H9 (cell line): ENCODE data around the gene RELA. TPM values are rescaled to one million over a fixed set of nuclear protein-coding genes. Genes with fewer than 3 reads are reported as not detected.

ENCODE experiments used
- DNase-seq: peaks from one replicate; pipeline ENCODE4 v3.0.0-alpha.2; 2017
- H2AFZ ChIP-seq: one replicate; pipeline ENCODE4 v1.6.1; 2013; ENCODE audit warnings: mild to moderate bottlenecking, low read length, control low read depth, moderate library complexity
- H2AK5ac ChIP-seq: 2 replicates; pipeline ENCODE4 v1.6.1; 2013; ENCODE audit warnings: low read length, control low read depth, mixed read lengths; ENCODE audit not compliant: insufficient read length
- H2BK120ac ChIP-seq: one replicate; pipeline ENCODE4 v1.6.1; 2013; ENCODE audit warnings: low read depth, mild to moderate bottlenecking, low read length, control low read depth, inconsistent platforms; ENCODE audit not compliant: poor library complexity, severe bottlenecking
- H2BK12ac ChIP-seq: 2 replicates; pipeline ENCODE4 v1.6.1; 2013; ENCODE audit warnings: low read length, control low read depth, mixed read lengths, low read depth; ENCODE audit not compliant: insufficient read length
- H2BK15ac ChIP-seq: 2 replicates; pipeline ENCODE4 v1.6.1; 2013; ENCODE audit warnings: low read depth, low read length, control low read depth
- H2BK20ac ChIP-seq: one replicate; pipeline ENCODE4 v1.6.1; 2013; ENCODE audit warnings: low read depth, mild to moderate bottlenecking, low read length, control low read depth, inconsistent platforms; ENCODE audit not compliant: poor library complexity, severe bottlenecking
- H2BK5ac ChIP-seq: 2 replicates; pipeline ENCODE4 v1.6.1; 2013; ENCODE audit warnings: low read length, control low read depth, mixed read lengths; ENCODE audit not compliant: insufficient read length
- H3K14ac ChIP-seq: 2 replicates; pipeline ENCODE4 v1.6.1; 2013; ENCODE audit warnings: low read length, control low read depth; ENCODE audit not compliant: insufficient read depth
- H3K18ac ChIP-seq: 2 replicates; pipeline ENCODE4 v1.6.1; 2013; ENCODE audit warnings: low read depth, mild to moderate bottlenecking, mixed read lengths, low read length, control low read depth; ENCODE audit not compliant: insufficient read length
- H3K23ac ChIP-seq: 2 replicates; pipeline ENCODE4 v1.6.1; 2013; ENCODE audit warnings: low read length, control low read depth, mixed read lengths, low read depth; ENCODE audit not compliant: insufficient read length
- H3K23me2 ChIP-seq: 2 replicates; pipeline ENCODE4 v1.6.1; 2013; ENCODE audit warnings: low read depth, mild to moderate bottlenecking, mixed read lengths, low read length, control low read depth; ENCODE audit not compliant: insufficient read length, poor library complexity, severe bottlenecking
- H3K27ac ChIP-seq: 2 replicates; pipeline ENCODE4 v1.5.1; 2013; ENCODE audit warnings: low read length, control low read depth, mixed read lengths, low read depth; ENCODE audit not compliant: insufficient read length
- H3K27me3 ChIP-seq: 2 replicates; pipeline ENCODE4 v1.6.1; 2013; ENCODE audit warnings: low read length, control low read depth, inconsistent platforms; ENCODE audit not compliant: insufficient read depth
- H3K4ac ChIP-seq: 2 replicates; pipeline ENCODE4 v1.6.1; 2013; ENCODE audit warnings: low read depth, mild to moderate bottlenecking, control low read depth, inconsistent platforms, low read length, moderate library complexity
- H3K4me1 ChIP-seq: 2 replicates; pipeline ENCODE4 v1.6.1; 2013; ENCODE audit warnings: low read length, control low read depth, inconsistent platforms; ENCODE audit not compliant: insufficient read depth
- H3K4me2 ChIP-seq: 2 replicates; pipeline ENCODE4 v1.6.1; 2013; ENCODE audit warnings: low read length, control low read depth, mixed read lengths; ENCODE audit not compliant: insufficient read length, insufficient read depth
- H3K56ac ChIP-seq: 2 replicates; pipeline ENCODE4 v1.6.1; 2013; ENCODE audit warnings: low read depth, mild to moderate bottlenecking, mixed read lengths, low read length, control low read depth; ENCODE audit not compliant: insufficient read length
- H3K79me1 ChIP-seq: 2 replicates; pipeline ENCODE4 v1.6.1; 2013; ENCODE audit warnings: low read depth, mild to moderate bottlenecking, moderate library complexity, low read length, control low read depth, inconsistent platforms; ENCODE audit not compliant: insufficient read depth, poor library complexity, severe bottlenecking
- H3K79me2 ChIP-seq: 2 replicates; pipeline ENCODE4 v1.6.1; 2013; ENCODE audit warnings: low read length, control low read depth, inconsistent platforms; ENCODE audit not compliant: insufficient read depth
- H3K9ac ChIP-seq: 2 replicates; pipeline ENCODE4 v1.6.1; 2013; ENCODE audit warnings: low read length, control low read depth, mixed read lengths; ENCODE audit not compliant: insufficient read length; ENCODE audit errors: extremely low read depth
- H3K9me3 ChIP-seq: one replicate; pipeline ENCODE4 v1.6.1; 2013; ENCODE audit warnings: low read depth, low read length, inconsistent platforms; ENCODE audit not compliant: control insufficient read depth
- H3T11ph ChIP-seq: one replicate; pipeline ENCODE4 v1.6.1; 2013; ENCODE audit warnings: mild to moderate bottlenecking, low read length, control low read depth, inconsistent platforms
- H4K20me1 ChIP-seq: one replicate; pipeline ENCODE4 v1.6.1; 2013; ENCODE audit not compliant: control insufficient read depth, insufficient read length, insufficient read depth
- H4K5ac ChIP-seq: 2 replicates; pipeline ENCODE4 v1.6.1; 2013; ENCODE audit warnings: low read depth, mild to moderate bottlenecking, mixed read lengths, low read length, control low read depth; ENCODE audit not compliant: insufficient read length
- H4K8ac ChIP-seq: replicated peaks from 2 replicates; pipeline ENCODE4 v1.6.1; 2013; ENCODE audit warnings: low read length, control low read depth, mixed read lengths, low read depth; ENCODE audit not compliant: insufficient read length
- H4K91ac ChIP-seq: 2 replicates; pipeline ENCODE4 v1.6.1; 2013; ENCODE audit warnings: low read depth, mild to moderate bottlenecking, moderate library complexity, mixed read lengths, low read length, control low read depth; ENCODE audit not compliant: insufficient read length
- H3K27ac Mint-ChIP-seq, 3 experiments: 2 replicates in 2 of 3; 3 replicates in 1 of 3; pipeline ENCODE4 v1.8.0; 2020 to 2021; ENCODE audit warnings: mixed read lengths in 3 of 3, mild to moderate bottlenecking in 1 of 3, moderate library complexity in 1 of 3
- H3K27me3 Mint-ChIP-seq: 2 replicates; pipeline ENCODE4 v1.8.0; 2021; ENCODE audit warnings: low read depth, mild to moderate bottlenecking, moderate library complexity, mixed read lengths
- H3K36me3 Mint-ChIP-seq, 3 experiments: 2 replicates in 2 of 3; 3 replicates in 1 of 3; pipeline ENCODE4 v1.8.0; 2020 to 2021; ENCODE audit warnings: low read depth in 3 of 3, mixed read lengths in 3 of 3; ENCODE audit not compliant: insufficient read depth in 1 of 3
- H3K4me1 Mint-ChIP-seq, 2 experiments: 2 replicates each; pipeline ENCODE4 v1.8.0; 2020; ENCODE audit warnings: mixed read lengths in 2 of 2
- H3K4me3 Mint-ChIP-seq, 2 experiments: 2 replicates in 1 of 2; 3 replicates in 1 of 2; pipeline ENCODE4 v1.8.0; 2020 to 2021; ENCODE audit warnings: mild to moderate bottlenecking in 2 of 2, mixed read lengths in 2 of 2, moderate library complexity in 1 of 2
- H3K9me3 Mint-ChIP-seq, 2 experiments: 2 replicates in 1 of 2; 3 replicates in 1 of 2; pipeline ENCODE4 v1.8.0; 2020; ENCODE audit warnings: mild to moderate bottlenecking in 2 of 2, mixed read lengths in 2 of 2, moderate library complexity in 1 of 2
- CTCF ChIP-seq: fragments of 200-600 bp; sonication (generic); conservative IDR thresholded peaks from 3 replicates; pipeline ENCODE4 v1.8.0; 2021; ENCODE audit warnings: antibody characterized with exemption, mild to moderate bottlenecking
- WGBS: extraction: QIAGEN DNeasy Blood & Tissue Kit; methylation state at CpG from one replicate; pipeline ENCODE4 v1.1.7; 2013; ENCODE audit warnings: missing lambda C conversion rate, low lambda C conversion rate, mixed read lengths; ENCODE audit not compliant: insufficient read length; ENCODE audit errors: extremely low coverage; 5-methylcytosine and 5-hydroxymethylcytosine counted together
- total RNA-seq: library from RNA; stranded (reverse); gene quantifications from 2 replicates; pipeline ENCODE4 v1.2.1, GENCODE V29; 2021

RELA gene
- total RNA-seq, 1 experiment from 2014 or later, result 48.8 TPM

GRCh38 chr11:65607614-65608426 is 54.9 kb downstream of the RELA start:
- Histone ChIP-seq H3K23ac (no peak overlapping the region), H3T11ph (no peak overlapping the region), H3K18ac (no peak overlapping the region), H2BK120ac (no peak overlapping the region), H3K56ac (no peak overlapping the region), H3K27me3 (no peaks in the 10 kb centered on the region), H2AFZ (no peak overlapping the region), H2BK20ac (no peak overlapping the region), H3K23me2 (peaks cover 8% of the 10 kb centered on the region), H2AK5ac (no peak overlapping the region), H3K79me1 (no peaks in the 10 kb centered on the region), H3K79me2 (no peaks in the 10 kb centered on the region), H3K27ac (no peak overlapping the region), H2BK15ac (no peak overlapping the region), H3K4me1 (no peaks in the 10 kb centered on the region; the same call in 1 of the 2 replicates), H3K9me3 (no peaks in the 10 kb centered on the region), H2BK5ac (no peak overlapping the region), H4K20me1 (no peaks in the 10 kb centered on the region), H3K4ac (no peak overlapping the region), H4K91ac (no peak overlapping the region), H3K9ac (no peak overlapping the region), H4K8ac (no peak overlapping the region), H2BK12ac (no peak overlapping the region), H4K5ac (no peak overlapping the region), H3K4me2 (peak overlapping the region; percentile 53), H3K14ac (peak overlapping the region; percentile 49; the same call in 1 of the 2 replicates)
- Mint-ChIP-seq H3K27ac (peak overlapping the region in 2 of 3 experiments; percentile 27 to 70; a peak in 4 of 7 replicates), H3K4me3 (peak overlapping the region; percentile 55 to 81), H3K9me3 (no peaks in the 10 kb centered on the region), H3K4me1 (peaks cover 14 to 28% of the 10 kb centered on the region in 2 experiments), H3K36me3 (peaks cover 15 to 63% (median 62%) of the 10 kb centered on the region in 3 experiments; a peak in 6 of 7 replicates), H3K27me3 (peaks cover 1% of the 10 kb centered on the region; the same call in 1 of the 2 replicates)
- DNase-seq, result no peak
- no CpG with 5 or more reads among the region's 37 CpGs for WGBS
- TF ChIP-seq CTCF, result no peak
